Measurements from ENCODE around the gene CYP39A1.

The CYP39A1 gene, protein sequence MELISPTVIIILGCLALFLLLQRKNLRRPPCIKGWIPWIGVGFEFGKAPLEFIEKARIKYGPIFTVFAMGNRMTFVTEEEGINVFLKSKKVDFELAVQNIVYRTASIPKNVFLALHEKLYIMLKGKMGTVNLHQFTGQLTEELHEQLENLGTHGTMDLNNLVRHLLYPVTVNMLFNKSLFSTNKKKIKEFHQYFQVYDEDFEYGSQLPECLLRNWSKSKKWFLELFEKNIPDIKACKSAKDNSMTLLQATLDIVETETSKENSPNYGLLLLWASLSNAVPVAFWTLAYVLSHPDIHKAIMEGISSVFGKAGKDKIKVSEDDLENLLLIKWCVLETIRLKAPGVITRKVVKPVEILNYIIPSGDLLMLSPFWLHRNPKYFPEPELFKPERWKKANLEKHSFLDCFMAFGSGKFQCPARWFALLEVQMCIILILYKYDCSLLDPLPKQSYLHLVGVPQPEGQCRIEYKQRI

DNA sequence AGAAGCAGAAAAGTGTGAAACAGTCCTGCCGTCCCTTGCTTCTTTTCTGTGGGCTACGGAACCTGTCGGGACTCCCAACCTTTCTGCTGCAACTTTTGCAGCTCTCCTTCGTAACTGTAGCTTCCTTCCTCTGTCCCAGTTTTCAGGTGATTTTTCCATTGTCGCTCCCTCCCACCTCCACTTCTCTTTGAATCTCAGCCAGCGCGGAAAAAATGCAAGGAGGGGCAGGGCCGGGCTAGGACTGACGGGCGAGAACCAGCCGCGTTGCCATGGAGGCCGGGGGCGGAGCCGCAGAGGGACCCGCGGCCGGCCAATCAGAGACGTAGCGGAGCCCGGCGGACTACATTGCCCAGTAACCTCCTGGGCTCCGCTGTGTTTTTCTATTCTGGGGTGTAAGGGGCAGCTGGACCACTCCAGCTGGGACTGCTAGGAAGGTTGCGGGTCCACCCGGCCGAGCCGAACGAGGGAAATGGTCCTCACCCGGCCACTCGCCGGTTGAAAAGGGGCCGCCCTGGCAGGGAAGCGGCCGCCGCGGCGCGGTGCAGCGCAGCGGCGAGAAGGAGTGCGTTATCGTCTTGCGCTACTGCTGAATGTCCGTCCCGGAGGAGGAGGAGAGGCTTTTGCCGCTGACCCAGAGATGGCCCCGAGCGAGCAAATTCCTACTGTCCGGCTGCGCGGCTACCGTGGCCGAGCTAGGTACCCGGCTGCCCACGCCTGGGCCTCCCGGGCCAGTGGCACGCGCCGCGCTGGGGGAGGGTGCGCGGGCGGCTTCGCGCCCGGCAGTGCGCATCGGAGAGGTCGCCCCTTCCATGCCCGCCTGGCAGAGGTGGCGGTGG, at the start of gene CYP39A1, which contains the start of gene SLC25A27:
TSS of gene CYP39A1 (minus strand) at position 216 of the 836 bp plus-strand sequence. CDS start 236 bp downstream, outside the sequence.
TSS of gene SLC25A27 (plus strand) at position 373 of the 836 bp plus-strand sequence. CDS start at position 591, 218 bp downstream.
- DNase-seq (ENCODE audit: low spot score) = peak; percentile 93

DNA sequence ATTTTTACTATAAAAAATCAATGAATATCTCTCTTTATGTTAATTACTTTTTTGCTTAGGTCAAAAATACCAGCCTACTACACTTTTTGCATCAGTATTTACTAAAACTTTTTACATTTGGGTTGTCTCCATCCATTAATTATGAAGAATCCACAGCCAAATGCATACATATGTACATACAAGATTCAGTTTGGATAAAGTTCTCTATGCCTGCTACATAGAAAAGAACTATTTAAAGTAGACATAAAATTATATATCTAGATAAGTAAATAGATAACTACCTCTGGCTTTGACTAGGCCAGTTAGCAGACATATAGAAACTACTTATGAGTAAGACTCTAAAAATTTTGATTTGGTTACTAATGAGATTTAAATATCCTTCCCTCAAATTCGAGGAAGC, 47.4 kb upstream of the CYP39A1 start:
- DNase-seq (ENCODE audit: low spot score) = no peak

DNA sequence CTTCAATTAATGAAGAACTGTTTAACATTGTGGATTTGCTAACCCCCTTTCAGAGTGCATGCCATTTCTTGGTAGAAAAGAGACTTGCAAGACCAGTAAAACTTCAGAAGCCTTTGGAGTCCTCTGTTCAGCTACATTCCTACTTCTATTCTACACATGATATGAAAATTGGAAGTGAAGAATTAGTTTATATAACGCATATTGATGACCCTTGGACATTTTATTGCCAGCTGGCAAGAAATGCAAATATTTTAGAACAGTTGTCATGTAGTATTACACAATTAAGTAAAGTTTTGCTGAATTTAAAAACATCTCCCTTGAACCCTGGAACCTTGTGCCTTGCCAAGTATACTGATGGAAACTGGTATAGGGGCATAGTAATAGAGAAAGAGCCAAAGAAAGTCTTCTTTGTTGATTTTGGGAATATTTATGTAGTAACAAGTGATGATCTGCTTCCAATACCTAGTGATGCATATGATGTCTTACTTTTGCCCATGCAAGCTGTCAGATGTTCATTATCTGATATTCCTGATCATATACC, 38.4 kb upstream of the CYP39A1 start:
- DNase-seq (ENCODE audit: low spot score) = no peak

DNA sequence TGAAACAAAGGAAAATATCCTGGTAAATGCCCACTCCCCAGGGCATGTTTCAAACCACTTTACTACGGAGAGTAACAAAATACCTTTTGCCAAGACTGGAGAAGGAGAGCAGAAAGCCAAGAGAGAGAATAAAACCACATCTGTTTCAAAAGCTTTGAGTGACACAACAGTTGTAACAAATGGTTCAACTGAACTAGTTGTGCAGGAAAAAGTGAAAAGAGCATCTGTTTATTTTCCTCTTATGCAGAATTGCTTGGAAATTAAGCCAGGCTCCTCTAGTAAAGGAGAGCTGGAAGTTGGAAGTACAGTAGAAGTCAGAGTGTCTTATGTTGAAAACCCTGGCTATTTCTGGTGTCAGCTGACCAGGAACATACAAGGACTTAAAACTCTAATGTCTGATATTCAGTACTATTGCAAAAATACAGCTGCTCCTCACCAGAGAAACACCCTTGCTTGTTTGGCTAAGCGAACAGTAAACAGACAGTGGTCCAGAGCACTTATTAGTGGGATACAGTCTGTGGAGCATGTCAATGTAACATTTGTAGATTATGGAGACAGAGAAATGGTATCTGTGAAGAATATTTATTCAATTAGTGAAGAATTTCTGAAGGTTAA, 37.6 kb upstream of the CYP39A1 start:
- DNase-seq (ENCODE audit: low spot score) = no peak

DNA sequence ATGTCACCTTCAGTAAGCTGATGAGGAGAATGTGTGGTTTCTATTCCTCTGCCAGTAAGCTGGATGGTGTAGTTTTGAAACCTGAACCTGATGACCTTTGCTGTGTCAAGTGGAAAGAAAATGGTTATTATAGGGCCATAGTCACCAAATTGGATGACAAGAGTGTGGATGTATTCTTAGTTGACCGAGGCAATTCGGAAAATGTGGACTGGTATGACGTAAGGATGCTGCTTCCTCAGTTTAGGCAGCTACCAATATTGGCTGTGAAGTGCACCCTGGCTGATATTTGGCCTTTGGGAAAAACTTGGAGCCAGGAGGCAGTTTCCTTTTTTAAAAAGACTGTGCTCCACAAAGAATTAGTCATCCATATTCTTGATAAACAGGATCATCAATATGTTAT, 37.0 kb upstream of the CYP39A1 start:
- no peak for DNase-seq (ENCODE audit: low spot score)

DNA sequence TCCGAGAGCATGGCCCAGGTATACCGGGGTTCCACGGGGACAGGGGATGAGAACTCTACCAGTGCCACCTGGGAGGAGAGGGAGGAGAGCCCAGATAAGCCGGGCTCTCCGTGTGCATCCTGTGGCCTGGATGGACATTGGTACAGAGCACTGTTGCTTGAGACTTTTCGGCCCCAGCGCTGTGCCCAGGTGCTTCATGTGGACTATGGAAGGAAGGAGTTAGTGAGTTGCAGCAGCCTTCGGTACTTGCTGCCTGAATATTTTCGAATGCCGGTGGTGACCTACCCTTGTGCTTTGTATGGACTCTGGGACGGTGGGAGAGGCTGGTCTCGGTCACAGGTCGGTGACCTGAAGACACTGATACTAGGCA, 36.3 kb upstream of the CYP39A1 start:
- DNase-seq (ENCODE audit: low spot score) = no peak

DNA sequence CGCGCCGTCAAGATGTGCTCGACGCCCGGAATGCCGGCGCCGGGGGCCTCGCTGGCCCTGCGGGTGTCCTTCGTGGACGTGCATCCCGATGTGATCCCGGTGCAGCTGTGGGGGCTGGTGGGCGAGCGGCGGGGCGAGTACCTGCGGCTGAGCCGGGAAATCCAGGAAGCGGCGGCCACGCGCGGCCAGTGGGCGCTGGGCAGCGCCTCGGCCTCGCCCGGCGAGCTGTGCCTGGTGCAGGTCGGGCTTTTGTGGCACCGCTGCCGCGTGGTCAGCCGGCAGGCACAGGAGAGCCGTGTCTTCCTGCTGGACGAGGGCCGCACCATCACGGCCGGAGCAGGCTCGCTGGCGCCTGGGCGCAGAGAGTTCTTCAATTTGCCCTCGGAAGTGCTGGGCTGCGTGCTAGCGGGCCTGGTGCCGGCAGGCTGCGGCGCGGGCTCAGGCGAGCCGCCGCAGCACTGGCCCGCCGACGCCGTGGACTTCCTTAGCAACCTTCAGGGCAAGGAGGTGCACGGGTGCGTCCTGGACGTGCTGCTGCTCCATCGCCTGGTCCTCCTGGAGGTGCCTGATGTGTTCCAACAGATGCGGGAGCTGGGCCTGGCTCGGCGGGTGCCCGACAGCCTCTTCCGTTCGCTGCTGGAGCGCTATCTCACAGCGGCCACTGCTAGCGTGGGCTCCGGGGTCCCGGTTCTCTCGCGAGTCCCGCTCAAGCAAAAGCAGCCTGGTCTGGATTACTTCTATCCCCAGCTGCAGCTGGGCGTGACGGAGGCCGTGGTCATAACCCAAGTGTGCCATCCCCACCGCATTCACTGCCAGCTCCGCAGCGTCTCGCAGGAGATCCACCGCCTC, 35.7 kb upstream of the CYP39A1 start:
- no peak for DNase-seq (ENCODE audit: low spot score)

DNA sequence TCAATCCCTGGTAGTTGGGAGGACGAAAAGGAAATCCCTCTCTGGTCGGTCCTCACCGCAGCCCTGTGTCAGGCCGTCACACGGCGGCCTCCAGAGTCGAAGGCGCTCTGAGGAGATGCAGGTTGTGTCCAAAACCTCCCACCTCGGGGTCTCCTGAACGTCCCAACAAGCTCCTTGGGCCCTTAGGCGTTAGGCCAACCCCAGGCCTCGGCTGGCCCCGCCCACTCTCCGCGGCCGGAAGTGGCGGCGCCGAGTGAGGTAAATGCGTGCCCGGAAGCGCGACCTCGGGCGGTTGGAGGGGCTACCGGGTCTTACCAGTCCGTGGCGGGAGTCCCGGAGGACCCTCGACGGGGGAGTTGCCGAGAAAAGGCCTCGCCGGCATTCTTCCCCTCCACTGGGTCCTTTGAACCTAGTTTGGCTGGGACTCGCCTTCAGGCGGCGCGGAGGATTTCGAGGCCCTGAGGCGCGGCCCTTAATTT, 35.0 kb upstream of the CYP39A1 start, which contains the start of gene TDRD6:
TSS of gene TDRD6 (plus strand) at position 267 of the 479 bp plus-strand sequence. CDS start 244 bp downstream, outside the sequence.
- DNase-seq (ENCODE audit: low spot score) = no peak

DNA sequence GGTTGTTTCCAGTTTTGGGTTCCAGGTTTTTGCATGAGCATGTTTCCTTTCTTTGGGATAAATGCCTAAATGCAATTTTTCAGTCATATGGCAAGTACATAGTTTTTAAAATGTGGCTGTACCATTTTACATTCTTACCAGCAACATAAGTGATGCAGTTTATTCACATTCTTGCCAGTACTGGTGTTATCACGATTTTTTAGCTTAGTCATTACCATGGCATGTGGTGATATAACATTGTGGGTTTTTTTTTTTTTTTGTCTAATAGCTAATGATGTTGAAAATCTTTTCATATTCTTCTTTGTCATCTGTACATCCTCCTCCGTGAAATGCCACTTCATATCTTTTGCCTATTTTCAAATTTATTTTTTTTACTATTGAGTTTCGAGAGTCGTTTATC, 32.2 kb upstream of the CYP39A1 start:
- no peak for DNase-seq (ENCODE audit: low spot score)

DNA sequence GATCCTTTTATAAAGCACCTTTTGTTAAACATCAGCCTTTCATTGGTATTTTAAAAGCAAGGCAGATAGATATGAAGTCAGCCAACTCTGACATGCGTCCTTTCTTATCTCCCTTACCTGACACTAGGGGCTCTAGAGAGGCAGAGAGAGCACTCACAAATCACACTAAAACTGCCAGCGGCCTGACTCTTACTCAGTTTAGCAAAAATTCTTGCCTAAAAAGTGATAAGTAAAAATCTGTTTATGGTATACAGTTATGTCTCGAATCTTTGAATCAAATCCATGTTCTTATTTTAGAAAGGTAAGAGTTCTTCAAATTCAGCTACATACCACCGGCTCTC, 24.7 kb upstream of the CYP39A1 start:
- DNase-seq (ENCODE audit: low spot score) = no peak

DNA sequence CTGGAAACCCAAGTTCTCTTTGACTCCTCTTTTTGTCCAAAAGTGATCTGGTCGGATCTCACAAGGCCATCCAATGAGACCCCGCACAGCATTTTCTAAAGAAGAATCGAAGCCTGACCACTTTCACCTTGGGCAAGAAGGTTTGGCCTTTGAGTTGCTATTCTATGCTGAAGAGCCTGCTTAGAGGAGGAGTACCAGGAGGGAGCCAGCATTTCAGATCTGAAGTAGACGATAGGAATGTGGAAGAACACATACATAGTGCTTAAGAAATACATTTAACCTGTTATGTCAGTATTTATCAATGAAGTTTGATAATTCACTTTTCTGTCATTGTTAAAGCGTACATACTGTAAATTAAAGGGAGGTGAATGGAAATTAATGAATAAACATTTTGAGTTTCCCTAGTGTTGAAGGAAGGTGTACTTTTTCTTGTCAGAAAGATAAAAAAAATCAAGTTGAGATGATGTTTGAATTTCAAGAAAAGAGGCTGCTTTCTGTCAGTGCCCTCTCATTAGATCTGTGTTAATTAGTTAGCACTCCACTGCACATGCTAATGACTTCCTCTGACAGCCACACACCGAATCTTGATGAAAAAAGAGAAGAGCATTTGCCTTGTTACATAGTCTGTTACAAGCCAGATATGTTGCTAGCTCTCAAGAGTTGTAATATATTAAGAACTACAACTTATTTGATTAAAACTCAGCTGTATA, 24.1 kb upstream of the CYP39A1 start:
- DNase-seq (ENCODE audit: low spot score) = no peak

DNA sequence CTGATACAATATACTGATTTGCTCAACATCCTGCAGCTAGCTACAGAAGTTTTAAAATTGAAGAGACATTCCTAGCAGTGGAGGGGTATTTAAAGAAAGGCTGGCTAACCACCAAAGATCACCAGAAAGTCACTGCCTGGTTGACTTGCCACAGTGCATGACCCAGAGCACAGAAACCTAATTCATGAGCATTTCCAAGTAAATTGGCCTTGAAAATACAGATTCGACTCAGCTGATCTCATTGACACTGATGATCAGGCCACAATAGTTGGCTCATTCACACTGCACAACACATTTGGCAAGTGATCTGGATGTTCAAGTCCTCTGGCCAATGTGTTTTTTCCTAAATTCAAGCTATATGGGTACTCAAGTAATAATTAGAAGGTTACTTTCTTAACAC, 21.8 kb upstream of the CYP39A1 start:
- DNase-seq (ENCODE audit: low spot score) = peak; percentile 56

DNA sequence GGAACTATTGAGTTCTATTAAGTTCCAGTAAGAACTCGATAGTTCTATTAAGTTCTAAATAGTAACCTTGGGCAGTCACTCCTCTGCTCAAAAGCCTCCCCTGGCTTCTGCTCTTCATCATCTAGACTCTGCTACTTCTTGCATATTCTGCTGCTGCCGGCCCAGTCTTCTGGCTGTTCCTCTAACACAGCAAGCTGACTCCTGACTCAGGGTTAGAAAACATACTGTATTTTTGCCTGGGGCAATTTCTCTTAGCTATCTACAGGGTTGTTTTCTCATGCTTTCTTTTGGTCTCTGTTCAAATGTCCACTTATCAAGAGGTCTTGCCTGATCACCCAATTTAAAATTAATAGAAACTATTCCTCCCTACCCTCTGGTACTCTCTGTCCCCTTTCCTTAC, 14.8 kb upstream of the CYP39A1 start:
- no peak for DNase-seq (ENCODE audit: low spot score)

DNA sequence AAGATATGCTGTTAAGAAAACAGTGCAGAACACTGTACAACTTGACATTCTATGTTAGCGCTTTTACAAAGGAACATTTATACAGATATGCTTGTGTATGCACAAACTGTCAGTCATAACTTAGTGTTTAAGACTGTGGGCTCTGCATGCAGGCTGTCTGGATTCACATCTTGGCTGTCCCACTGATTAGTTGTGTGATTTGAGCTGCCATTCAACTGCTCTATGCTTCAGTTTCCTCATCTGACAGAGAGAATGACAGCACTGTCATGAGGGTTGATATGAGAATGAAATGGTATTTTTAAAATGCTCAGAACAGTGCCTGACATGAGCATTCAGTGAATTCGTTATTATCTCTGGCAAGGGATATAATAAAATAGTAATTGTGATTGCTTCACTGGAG, 8.9 kb upstream of the CYP39A1 start:
- DNase-seq (ENCODE audit: low spot score) = no peak

DNA sequence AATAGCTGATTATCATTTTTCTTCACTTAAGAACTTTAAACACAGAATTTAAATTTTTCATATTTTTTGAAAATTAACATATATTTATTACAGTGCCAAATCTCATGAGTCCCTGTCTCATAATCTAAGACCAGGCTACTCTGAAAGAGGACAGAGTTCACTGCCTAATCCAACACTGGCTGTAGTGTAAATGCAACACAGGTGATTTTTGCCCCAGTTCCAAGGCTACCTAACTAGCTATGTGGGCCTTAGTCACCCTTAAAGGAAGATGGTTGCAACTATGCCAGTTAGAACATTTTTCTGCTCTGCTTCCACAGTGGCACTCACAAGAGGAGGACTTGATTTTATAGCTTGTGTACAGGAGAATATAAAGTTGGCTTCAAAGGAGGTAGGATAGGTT, 5.0 kb upstream of the CYP39A1 start:
- no peak for DNase-seq (ENCODE audit: low spot score)

DNA sequence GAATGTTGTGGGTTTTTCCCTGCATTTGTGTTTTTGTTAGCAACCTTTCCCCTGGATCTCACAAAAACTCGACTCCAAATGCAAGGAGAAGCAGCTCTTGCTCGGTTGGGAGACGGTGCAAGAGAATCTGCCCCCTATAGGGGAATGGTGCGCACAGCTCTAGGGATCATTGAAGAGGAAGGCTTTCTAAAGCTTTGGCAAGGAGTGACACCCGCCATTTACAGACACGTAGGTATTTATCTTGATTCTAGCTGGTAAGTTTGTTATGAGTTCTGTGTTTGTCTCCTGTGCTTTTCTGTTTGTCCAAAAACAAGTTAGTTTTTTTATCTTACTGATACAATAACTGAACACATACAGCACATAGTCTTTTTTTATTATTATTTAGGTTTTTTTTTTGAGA, 3.2 kb upstream of the CYP39A1 start:
- peak; percentile 28 for DNase-seq (ENCODE audit: low spot score)

DNA sequence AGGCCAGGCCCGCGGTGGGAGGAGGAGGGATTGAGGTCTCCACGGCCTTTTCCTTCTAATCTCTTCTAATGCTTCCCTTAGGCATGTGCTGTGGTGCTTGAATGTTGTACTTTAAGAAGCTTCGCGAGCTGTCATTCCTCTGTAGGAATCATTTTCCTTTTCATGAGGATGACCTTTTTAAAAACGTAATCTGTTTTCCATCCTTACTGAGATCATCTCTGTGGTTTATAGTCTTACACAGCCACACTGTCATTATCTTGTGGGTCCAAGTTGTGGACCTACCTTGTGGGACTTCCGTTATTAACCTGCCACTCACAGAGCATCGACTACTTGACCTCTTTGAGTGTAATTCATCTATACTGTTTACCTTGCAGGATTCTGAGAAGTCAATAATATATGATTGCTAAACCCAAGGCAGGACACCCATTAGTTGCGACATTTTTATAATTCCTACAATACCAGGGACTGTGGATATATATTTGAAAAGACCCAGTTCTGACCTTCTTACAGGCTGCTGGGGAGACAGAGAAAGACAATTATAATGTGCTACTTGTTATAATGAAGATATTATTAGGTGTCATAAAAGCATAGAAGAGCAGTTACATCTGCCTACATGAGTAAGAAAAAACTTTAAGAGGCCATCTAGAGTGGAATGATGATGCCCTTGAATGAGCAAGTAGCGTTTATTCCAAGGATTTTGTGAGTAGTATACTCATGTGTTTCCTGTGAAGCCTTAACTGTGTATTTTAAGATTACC, 999 bp upstream of the CYP39A1 start:
- peak; percentile 44 for DNase-seq (ENCODE audit: low spot score)

DNA sequence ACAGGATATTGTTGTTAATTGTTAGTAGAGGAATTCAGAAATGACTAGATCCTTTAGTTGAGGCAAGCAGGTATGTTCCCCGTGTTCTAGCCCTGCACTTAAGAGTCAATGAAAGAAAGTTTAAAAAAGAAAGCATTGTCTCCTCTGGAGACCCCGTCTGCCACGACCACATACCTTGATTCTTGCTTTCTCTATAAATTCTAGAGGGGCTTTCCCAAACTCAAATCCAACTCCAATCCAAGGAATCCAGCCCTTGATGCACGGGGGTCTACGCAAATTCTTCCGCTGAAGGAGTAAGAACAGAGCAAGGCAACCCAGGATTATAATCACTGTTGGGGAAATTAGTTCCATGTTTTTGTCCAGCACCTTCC, 401 bp downstream of the CYP39A1 start:
- no peak for DNase-seq (ENCODE audit: low spot score)

DNA sequence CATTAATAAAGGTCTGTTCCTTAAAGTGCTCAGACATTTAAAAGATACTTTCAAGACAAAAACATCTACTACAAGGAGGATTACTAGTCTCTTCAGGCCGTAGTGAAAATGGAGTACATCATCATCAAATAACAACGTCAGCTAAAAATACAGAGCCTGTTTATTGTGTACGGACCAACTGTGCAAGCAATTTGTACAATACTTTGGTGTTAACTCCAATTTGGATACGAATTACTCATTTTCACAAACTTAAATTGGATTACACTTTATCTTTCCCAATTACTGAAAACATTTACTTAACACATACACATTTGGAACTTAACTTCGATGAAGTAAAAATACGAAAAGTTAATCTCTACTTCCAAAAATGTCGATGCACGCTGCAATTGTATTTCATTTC, 802 bp downstream of the CYP39A1 start:
- peak; percentile 18 for DNase-seq (ENCODE audit: low spot score)

DNA sequence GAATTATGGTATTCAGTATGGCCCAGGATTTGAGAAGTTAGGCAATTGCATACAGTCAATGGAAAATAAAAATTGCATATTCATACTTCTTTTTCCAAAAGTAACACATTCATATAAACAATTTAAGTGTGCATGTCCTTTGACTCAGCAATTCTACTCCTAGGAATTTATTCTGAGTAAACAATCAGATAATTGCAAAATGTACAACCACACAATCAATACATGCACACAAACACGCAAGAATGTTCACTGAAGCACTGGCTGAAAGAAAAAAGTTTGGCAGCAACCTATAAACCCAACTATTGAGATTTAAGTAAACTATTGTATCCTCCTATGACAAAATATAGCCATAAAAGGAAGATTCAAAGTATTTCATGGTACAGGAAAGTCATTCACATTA, 1.6 kb downstream of the CYP39A1 start:
- no peak for DNase-seq (ENCODE audit: low spot score)

Measured in pons (tissue), 1 donor.